ENCODE results near the gene HNRNPM. TPM values are rescaled to one million over a fixed set of nuclear protein-coding genes. Genes with fewer than 3 reads are reported as not detected.

Gene HNRNPM
- total RNA-seq, 2 donors from 2014 or later: 155 to 289 TPM

DNA sequence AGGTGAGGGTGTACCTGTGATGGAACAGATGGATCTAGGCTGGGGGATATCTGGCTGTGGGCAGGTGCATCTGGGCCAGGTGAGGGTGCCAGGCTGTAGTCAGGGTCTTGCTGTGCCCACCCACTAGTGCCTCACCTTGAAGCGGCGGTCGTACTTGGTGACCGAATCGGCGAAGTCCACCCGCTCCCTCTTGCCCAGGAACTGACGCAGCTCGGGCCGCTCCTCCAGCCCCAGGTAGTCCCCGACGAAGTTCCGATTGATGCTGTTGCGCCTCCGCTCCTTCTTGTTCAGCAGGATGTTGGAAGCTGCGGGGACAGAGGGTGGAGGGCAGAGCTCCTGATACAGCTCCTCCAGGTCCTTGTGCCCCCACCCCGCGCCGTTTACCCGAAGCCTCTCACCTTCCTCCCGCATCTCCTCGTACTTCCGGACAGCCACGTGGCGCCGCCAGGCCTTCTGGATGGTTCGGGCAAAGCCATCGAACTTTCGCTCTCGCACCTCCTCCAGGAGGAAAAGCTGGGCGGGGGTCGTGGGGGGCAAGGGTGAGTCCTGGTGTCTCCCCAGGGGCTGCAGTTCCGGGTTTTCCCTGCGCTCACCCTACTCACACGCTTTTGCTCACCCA lies 85.4 kb downstream of the HNRNPM start:
- Mint-ChIP-seq H3K27me3 (no peaks in the 10 kb centered on the region), H3K27ac (peak overlapping the region; percentile 71), H3K4me1 (peaks cover 5% of the 10 kb centered on the region), H3K36me3 (ENCODE audit: low read depth) (peaks cover 51% of the 10 kb centered on the region), H3K4me3 (no peak overlapping the region), H3K9me3 (no peaks in the 10 kb centered on the region)
- no peak for ATAC-seq (replicated peaks)

GRCh38 chr19:8531470-8531869 lies 86.7 kb downstream of the HNRNPM start:
- H3K4me1 Mint-ChIP-seq: peaks cover 5% of the 10 kb centered on the region
- H3K36me3 Mint-ChIP-seq (ENCODE audit: low read depth): peaks cover 63% of the 10 kb centered on the region

DNA sequence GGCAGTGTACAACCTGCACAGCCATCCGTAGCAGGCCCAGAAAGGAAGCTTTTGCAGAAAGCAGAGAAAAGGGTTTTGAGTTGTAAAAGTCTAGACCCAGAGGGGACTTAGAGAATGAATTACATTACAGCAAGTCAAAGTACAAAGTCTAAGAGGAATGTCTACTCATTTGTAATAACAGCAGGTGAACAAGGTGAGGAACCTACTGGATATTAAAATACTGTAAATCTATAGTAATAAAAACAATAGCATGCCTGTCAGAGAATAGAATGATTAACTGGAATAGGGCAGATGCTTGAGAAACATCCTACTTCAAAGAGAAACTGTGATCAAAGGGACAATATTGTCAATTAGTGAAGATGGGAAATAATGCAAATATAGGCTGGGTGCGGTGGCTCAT lies 87.5 kb downstream of the HNRNPM start:
- Mint-ChIP-seq H3K4me1 (peaks cover 5% of the 10 kb centered on the region), H3K9me3 (no peaks in the 10 kb centered on the region), H3K27ac (peak overlapping the region; percentile 67), H3K27me3 (no peaks in the 10 kb centered on the region), H3K4me3 (no peak overlapping the region), H3K36me3 (ENCODE audit: low read depth) (peaks cover 71% of the 10 kb centered on the region)
- ATAC-seq (replicated peaks): no peak

More at GRCh38 chr19:8531470-8531869, 86.7 kb downstream of the HNRNPM start:
- Mint-ChIP-seq H3K4me3 (no peak overlapping the region), H3K27me3 (no peaks in the 10 kb centered on the region), H3K27ac (peak overlapping the region; percentile 67), H3K9me3 (no peaks in the 10 kb centered on the region)
- ATAC-seq (replicated peaks): no peak

DNA sequence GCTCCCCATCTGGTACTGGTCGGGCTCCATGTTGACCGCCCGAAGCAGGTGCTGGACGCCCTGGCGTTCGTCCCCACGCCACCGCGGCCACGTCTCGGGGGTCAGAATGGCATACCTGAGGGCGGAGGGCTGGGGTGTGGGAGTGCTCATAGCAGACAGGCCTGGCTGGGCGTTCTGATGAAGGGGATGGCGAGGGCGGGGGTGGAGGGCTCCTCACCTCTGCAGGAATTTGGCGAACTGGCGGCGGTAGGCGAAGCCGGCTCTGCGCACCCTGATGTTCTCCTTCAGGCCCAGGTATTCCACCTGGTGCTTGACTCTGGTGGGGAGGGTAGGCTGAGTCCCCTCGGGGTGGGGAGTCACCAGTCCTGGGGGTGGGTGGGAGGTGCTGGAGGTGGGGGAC lies 91.5 kb downstream of the HNRNPM start:
- Mint-ChIP-seq H3K27me3 (no peaks in the 10 kb centered on the region), H3K27ac (peak overlapping the region; percentile 2), H3K4me3 (no peak overlapping the region), H3K4me1 (no peaks in the 10 kb centered on the region), H3K36me3 (ENCODE audit: low read depth) (peaks cover 67% of the 10 kb centered on the region), H3K9me3 (no peaks in the 10 kb centered on the region)
- ATAC-seq (replicated peaks): no peak

DNA sequence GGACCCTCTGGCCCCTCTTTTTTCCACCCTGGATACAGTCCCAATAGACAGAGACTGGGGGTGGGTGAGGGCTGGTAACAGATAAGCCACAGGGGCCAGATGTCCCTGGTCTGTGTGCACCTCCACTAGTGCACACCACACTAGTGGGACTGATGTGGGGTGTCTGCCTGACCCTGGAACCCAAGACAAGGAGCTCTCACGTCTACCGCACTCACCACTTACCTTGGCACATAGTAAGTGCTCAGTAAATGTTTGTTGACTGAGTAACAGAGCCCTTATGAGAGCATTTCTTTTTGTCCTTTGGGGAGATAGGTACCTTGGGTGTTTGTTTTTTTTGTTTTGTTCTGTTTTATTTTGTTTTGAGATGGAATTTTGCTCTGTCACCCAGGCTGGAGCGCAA lies 92.3 kb downstream of the HNRNPM start:
- ATAC-seq (replicated peaks): no peak
- no peak overlapping the region for H3K4me3 Mint-ChIP-seq
- H3K4me1 Mint-ChIP-seq: no peaks in the 10 kb centered on the region
- H3K27me3 Mint-ChIP-seq: no peaks in the 10 kb centered on the region
- H3K9me3 Mint-ChIP-seq: no peaks in the 10 kb centered on the region
- peaks cover 67% of the 10 kb centered on the region for H3K36me3 Mint-ChIP-seq (ENCODE audit: low read depth)
- peak overlapping the region; percentile 59 for H3K27ac Mint-ChIP-seq

Other genes with a start within 250 kb of the HNRNPM start
- gene CERS4, start 235.6 kb upstream of the HNRNPM start, total RNA-seq: 10 to 100 TPM; 14.7 to 33.0 TPM
- gene CD320, start 136.6 kb upstream of the HNRNPM start, total RNA-seq: 10 to 100 TPM; 49.0 to 87.8 TPM
- gene NDUFA7, start 123.6 kb upstream of the HNRNPM start, total RNA-seq: 10 to 100 TPM; 42.6 to 51.3 TPM
- 1,000 to 10,000 TPM; 2,364 to 2,621 TPM for gene RPS28, start 123.5 kb upstream of the HNRNPM start, total RNA-seq
- gene KANK3, start 101.7 kb upstream of the HNRNPM start, total RNA-seq: 1 to 10 TPM; 1.4 to 6.3 TPM
- 100 to 1,000 TPM in 1 of 2 donors, 1 to 10 TPM in 1; 4.8 to 120 TPM for gene ANGPTL4, start 80.8 kb upstream of the HNRNPM start, total RNA-seq
- gene RAB11B, start 54.6 kb upstream of the HNRNPM start, total RNA-seq: 10 to 100 TPM; 79.0 to 81.1 TPM
- 10 to 100 TPM; 10.6 to 15.5 TPM for gene MARCHF2, start 31.7 kb upstream of the HNRNPM start, total RNA-seq
- gene PRAM1, start 57.7 kb downstream of the HNRNPM start, total RNA-seq: 1 to 10 TPM; 1.1 to 2.9 TPM
- 10 to 100 TPM; 18.4 to 19.1 TPM for gene ZNF414, start 69.2 kb downstream of the HNRNPM start, total RNA-seq
- gene MYO1F, start 132.5 kb downstream of the HNRNPM start, total RNA-seq: 100 to 1,000 TPM in 1 of 2 donors, 10 to 100 TPM in 1; 68.7 to 134 TPM
- 1 to 10 TPM; 2.5 to 7.4 TPM for gene ADAMTS10, start 165.7 kb downstream of the HNRNPM start, total RNA-seq
- gene NFILZ, start 185.7 kb downstream of the HNRNPM start, total RNA-seq: not detected

Measured in activated T-helper 17 cell treated with anti-CD3 and anti-CD28 coated beads, Interleukin-2, amount 50 U/mL, for 72 hours (primary cell).